ENCODE measurements around the gene CCDC73.
"Not testable (repeated sequence)": the region's sequence is repeated elsewhere in the genome, so short reads cannot be mapped to it uniquely, and the experiment has no call there.

CCDC73 gene

DNA sequence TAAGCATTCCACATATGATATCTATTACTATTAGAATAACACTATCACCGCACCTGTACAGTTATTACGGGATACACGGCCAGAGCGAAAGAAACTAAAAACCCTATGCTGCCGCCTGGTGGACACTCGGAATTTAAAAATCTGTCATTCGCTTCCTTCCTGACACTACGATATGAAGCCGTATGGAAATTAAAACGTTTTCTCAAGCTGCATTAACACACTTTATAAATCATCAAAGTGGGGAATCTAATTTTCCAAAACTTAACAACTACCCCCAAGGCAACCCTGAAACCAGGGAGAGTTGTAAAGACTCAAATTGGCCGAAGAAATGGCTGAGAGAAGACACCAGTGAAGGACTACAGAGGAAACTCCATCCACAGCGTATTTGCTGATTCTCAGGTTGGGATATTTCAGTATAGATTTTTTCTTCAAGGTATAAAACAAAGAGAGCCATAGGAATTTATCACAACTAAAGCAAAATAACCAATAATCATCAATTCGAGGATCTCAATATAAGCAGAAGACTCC, 1.4 kb downstream of the CCDC73 start:
- peak; percentile 84 for DNase-seq

DNA sequence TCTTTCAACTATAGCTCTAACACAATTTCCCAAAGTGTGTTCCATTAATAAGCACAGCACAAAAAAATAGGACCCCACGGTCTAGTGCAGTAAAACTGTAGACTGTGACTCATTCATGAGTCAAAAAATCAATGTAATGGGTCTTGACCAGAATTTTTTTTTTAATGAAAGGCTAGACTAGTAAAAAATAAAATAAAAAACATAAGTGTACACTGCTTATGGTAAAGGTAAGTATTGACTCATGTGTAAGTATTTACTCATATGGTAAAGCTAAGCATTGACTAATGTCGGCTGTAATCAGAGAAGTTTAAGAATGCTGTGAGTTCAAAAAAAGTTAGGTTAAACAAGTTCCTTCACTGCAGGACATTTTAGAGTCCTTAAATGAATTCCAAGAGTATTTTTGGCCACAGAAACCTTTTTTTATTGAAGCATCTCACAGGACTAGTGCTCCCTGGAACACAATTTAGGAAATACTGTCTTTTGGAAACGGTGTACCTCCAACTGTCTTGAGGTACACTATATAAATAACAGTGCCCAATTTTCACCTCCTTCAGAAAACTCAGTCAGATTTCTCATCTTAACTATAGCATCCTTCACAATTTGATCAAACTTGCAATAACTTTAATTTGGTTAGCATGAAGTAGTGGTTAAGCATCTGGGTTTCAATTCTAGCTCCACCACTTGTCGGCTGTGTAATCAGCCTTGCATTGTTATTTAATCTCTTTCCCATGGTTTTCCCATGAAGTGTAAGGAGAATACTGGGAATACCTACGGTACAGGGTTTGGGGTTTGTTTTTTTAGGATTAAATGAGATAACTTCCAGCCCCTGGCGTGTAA, 2.1 kb downstream of the CCDC73 start:
- DNase-seq, result no peak

DNA sequence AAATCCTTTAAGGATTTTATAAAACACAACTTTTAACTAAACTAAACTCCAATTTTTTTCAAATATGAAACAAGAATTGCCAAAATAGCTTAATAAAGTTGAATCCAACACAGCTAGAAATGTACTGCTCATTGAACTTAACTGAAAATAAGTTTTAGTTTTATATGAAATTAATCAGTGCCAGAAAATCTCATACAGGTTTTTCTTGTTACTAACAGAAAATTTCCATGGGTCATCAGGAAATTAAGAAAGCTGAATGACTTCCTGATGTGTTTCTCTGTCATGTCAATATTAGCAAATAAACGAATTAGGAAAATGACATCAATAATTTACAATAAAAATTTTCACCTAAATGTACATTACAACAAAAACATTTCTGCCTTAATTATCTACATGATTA, 3.5 kb downstream of the CCDC73 start:
- no peak for DNase-seq

DNA sequence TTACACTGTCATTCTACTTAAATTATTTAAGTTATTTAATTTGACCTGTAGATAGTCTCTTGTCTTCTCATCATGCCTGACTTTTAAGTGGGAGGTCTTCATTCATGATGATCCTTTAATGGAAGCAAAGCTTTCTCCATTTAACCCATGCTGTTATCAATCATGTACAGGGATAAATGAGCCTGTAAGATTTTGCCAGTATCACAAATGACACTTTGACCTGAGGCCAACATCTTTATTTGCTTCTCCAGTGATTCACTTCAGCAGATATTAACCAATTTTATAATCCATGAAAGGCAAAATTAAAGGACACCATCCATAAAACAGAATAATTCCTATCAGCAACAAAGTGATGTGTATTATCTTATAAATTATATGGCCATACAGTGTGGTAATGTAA, 7.7 kb downstream of the CCDC73 start:
- no peak for DNase-seq

DNA sequence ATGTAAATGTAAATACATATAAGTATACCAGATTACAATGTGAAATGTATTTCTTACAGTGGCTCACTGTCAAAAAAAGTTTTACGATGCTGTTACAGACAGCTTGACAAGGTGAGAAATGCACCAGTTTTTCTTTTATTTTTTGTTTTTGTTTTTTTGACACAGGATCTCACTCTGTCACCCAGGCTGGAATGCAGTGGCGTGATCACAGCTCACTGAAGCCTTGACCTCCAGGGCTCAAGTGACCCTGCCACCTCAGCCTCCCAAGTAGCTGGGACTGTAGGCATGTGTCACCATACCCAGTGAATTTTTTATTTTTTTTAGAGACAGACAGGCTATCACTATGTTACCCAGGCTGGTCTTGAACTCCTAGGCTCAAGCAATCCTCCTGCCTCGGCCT, 9.2 kb downstream of the CCDC73 start:
- DNase-seq, result no peak

DNA sequence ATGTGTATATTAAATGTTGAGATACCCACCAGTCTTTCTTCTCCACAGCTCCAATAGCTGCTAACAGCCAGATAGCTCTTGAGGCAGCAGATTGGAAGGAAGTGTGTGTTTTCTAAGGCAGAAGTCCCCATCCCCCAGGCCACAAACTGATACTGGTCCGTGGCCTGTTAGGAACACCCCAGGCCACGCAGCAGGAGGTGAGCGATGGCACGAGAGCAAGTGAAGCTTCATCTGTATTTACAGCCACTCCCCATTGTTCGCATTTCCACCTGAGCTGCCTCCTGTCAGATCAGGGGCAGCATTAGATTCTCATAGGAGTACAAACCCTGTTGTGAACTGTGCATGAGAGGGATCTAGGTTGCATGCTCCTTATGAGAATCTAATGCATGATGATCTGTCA, 12.7 kb downstream of the CCDC73 start:
- DNase-seq, result no peak

DNA sequence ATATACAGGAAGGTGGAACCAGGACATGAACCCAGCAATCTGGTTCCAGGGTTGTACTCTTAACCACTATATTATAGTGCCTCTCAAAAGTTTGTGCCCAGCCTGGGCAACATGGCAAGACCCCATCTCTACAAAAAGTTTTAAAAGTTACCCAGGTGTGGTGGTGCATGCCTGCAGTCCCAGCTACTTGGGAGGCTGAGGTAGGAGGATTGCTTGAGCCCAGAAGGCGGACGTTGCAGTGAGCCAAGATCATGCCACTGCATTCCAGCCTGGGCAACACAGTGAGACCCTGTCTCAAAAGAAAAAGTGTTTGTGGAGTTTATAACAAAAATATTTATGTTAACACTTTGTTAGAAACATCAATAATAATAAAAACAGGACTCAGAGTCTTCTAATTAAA, 13.6 kb downstream of the CCDC73 start:
- not testable (repeated sequence) for DNase-seq

DNA sequence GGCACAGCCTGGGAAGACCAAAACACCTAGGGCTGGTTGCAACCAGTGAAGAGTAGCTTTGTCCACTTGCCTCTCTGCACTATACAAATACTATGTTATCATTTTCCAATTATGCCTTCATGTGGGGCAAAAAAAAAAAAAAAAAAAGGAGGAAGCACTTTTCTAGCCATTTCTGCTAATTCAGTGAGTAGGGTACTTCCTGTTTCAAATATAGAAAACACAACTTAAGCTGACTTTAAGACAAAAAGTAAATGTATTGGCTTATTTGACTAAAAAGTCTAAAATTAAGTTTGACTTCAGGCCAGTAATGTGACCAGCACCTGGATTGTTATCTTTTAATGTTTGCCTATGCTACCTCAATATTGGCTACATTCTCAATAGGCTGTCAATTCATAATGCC, 15.3 kb downstream of the CCDC73 start:
- DNase-seq, result no peak

DNA sequence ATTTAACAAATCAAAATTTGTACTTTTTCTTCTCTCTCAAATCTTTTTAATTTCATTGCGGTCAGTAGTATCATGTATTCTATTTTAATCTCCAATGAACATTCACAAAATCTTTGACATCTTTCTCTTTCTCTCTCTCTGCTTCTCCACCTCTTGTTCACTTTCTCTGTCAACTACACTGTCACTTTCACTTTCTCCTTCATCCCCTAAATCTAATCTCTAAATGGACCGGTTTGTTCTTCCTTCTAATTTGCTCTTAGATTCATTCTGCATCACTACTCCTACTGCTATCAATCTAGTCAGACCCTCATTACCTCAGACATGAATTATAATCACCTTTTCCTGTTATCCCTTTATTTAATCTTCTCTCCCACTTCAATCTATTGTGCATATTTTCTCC, 18.6 kb downstream of the CCDC73 start:
- no peak for DNase-seq

DNA sequence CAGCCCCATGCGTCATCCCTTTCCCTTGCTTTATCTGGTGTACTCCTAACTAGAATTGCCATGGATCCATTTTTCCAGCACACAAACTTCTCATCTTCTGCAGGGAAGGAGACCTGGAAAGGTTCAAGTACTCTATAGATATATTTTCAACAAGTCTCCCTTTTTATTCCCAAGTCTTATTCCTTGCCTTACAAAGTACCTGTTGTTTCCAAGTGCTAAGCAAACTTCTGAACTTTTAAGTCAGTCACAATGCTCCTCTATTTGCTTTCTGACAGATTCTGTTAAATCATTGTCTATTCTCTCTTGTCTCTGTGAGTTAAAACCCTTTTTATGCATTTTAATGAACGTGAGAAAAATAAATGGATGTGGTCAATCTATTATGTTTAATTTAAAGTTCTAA, 20.4 kb downstream of the CCDC73 start:
- no peak for DNase-seq

DNA sequence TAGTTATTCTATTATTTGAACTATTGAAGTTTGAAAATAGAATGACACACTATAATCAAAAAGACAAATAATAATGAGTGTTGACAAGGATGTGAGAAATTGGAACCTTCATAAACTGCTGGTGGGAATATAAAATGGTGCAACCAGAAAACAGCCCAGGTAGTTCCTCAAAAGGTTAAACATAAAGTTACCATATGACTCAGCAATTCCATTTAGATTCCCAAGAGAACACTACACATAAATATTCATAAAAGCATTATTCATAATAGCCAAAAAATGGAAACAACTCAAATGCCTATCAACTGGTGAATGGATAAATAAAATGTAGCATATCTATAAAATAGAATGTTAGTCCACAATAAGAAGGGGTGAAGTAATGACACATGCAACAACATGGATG, 21.7 kb downstream of the CCDC73 start:
- DNase-seq, result no peak

DNA sequence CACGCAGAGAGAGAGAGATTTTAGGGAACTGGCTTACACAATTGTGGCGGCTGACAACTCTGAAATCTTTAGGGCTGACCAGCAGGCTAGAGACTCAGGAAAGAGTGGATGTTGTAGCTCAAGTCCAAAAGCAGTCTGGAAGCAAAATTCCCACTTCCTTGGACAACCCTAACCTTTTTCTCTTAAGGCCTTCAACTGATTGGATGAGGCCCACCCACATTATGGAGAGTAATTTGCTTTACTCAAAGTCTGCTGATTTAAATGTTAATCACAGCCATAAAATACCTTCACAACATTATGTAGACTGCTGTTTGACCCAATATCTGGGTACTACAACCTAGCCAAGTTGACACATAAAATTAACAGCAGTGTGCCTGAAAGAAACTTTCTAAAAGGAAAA, 32.7 kb downstream of the CCDC73 start:
- not testable (repeated sequence) for DNase-seq

DNA sequence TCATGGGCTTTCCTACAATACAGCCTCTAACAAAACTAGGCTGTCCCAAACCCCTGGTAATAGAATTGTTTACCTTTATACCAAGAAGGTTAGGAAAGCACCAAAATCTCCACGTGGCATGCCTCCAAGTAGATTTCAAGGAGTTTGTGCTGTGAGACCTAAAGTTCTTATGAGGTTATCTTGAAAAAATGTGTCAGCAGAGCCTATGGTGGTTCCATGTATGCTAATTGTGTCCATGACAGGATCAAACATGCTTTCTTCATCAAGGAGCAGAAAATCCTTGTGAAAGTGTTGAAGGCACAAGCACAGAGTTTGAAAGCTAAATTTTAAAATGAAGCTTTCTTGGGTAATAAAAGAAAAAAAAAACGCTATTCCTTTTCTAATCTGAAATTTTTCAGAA, 36.2 kb downstream of the CCDC73 start:
- no peak for DNase-seq

DNA sequence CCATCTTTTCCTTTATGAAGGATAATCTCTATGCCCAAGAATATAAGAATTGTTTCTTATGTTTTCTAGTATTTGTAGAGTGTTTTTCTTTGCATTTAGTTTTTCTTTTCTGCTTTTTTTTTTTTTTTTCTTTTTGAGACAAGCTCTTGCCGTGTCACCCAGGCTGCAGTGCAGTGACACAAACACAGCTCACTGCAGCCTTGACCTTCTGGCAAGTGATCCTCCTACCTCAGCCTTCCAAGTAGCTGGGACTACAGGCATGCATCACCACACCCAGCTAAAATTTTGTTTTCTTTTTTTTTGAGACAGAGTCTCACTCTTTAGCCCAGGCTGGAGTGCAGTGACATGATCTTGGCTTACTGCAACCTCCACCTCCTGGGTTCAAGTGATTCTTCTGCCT, 41.3 kb downstream of the CCDC73 start:
- DNase-seq, result not testable (repeated sequence)

DNA sequence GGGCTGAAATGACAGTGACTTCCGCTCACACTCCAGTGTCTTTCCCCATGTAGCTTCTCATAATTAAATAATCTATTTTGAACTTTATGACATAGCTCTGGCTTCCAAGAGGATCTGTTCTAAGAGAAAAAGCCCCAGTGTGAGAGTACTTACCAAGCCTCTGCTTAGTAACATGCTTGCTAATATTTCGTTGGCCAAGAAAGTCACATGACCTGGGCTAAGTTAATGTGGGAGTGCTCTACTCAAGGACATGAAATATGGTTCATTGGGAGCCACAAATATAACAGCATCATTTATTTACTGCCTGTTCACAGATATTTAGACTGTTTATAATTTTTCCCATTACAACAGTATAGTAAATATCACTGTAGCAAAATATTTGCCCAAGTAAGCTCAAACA, 42.5 kb downstream of the CCDC73 start:
- no peak for DNase-seq

DNA sequence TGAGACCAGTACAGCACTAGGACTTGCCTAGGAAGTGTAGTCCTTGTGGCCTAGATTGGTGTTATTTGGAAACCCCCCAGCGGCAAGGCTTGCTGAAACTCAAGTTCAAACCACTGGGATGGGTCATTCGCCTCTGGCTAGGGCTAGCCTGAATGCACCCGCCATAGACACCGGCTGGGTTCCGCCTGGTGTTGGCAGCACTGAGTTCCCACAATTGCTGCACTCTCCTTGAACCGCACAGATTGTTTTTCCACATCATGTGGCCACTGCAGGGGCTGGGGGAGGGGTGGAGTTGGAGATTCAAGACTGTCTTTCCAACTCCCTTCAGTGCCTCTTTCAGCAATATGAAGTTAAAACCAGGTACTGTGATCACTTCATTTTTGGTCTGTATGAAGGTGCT, 43.1 kb downstream of the CCDC73 start:
- DNase-seq, result no peak

DNA sequence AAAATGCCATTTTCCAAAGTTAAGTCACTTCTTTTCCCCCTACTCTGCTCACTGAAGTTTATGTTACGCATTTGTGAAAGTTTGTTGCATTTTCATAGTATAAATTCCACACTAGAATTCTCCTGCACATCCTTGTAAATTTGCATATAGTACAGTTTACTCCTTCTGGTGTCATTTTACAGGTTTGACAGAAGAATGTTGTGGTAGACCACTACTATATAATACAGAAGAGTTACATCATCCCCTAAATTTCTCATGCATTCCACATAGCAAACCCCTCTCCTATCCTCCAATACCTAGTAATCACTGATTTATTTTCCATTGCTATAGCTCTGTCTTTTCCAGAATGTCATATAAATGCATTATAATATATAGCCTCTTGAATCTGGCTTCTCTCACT, 64.5 kb downstream of the CCDC73 start:
- DNase-seq, result no peak

DNA sequence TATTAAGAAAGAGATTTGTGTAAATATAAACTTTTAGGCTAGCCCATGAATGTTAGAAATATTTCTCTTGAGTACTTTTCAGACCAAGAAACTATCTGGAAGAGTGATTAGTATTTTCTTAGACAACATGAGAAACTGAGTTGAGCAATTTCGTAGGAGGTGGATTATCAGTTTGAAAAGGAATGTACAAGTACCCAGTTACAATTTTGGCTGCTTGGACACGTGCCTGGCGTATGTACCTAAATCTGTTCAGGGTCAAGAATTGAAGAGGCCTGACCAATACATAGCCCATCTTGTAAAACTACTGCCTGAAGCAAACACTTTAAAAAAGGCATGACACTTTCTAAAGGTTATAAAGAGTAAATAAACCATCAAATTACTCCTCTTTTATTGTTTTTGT, 71.1 kb downstream of the CCDC73 start:
- no peak for DNase-seq

DNA sequence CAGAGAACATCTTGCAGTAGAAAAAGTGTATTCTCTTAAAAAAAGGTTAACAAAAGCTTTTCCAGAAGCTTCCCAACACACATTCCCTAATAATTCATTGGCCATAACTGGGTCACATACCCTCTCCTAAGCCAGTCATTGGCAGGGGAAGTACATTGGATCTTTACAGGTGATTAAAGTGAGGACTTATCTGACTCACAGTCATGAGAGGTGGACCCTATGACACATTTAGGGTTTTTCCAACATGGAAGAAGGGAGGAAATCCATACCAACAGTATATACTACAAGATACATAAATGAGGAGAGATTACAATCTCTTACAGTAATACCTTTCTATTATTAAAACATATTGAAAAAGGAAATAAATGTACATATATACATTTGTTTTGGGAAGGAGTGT, 72.2 kb downstream of the CCDC73 start:
- DNase-seq, result no peak

DNA sequence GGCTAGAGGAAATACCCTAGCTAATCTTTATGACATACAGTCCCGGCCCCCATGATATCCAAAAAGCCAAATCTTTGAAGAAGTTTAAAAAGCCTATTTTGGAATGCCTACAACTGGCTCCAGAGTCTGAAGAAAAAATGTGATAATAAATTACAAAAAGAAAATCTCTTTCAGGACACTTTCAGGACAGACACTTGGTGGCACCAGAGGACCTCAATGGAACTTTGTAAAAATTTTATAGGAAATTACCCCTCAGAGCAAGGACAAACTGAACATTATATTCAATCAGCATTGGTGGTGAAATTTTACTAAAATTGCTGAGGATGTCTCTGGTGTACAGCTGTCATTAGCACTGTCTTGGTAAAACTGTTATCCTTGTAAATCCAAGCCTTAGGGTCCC, 81.0 kb downstream of the CCDC73 start:
- no peak for DNase-seq

DNA sequence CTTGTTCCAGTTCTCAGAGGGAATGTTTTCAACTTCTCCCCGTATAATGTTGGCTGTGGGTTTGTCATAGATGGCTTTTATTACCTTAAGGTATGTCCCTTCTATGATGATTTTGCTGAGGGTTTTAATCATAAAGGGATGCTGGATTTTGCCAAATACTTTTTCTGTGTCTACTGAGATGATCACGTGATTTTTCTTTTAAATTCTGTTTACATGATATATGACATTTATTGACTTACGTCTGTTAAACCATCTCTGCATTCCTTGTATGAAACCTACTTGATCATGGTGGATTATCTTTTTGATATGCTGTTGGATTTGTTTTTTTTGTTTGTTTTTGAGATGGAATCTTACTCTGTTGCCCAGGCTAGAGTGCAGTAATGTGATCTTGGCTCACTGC, 85.5 kb downstream of the CCDC73 start:
- not testable (repeated sequence) for DNase-seq

DNA sequence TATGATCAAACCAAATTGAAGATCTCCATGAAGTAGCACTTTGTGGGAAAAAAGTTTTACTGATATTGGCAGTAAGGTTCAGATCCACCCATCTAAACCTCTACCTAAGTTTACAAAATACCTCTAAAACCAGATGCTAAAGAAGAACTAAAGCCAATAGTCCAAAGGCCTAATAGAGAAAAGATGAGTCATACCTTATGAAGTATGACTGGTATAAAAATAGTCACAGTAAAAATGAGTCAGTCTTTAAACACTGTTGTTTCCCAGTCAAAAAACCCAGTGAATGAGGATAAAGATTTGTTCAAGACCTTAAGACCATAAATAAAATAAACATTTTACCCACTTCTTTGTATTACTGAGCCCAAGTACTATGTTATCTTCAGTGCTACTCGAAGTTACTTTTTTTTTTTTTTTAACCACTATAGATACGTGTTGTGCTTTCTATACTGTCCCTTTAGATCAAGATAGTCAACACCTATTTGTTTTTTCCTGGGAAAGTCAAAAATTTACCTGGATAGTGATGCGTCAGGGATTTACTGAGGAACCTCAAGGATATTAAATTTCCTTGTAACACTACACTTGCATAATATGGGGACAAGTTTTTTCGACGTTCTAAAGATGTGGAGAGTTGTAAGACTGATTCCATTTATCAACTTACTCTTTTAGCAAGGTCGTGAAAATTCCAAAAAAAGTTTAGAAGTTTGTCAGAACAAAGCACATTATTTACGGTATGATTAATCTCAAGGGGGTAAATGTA, 87.3 kb downstream of the CCDC73 start:
- DNase-seq, result no peak

DNA sequence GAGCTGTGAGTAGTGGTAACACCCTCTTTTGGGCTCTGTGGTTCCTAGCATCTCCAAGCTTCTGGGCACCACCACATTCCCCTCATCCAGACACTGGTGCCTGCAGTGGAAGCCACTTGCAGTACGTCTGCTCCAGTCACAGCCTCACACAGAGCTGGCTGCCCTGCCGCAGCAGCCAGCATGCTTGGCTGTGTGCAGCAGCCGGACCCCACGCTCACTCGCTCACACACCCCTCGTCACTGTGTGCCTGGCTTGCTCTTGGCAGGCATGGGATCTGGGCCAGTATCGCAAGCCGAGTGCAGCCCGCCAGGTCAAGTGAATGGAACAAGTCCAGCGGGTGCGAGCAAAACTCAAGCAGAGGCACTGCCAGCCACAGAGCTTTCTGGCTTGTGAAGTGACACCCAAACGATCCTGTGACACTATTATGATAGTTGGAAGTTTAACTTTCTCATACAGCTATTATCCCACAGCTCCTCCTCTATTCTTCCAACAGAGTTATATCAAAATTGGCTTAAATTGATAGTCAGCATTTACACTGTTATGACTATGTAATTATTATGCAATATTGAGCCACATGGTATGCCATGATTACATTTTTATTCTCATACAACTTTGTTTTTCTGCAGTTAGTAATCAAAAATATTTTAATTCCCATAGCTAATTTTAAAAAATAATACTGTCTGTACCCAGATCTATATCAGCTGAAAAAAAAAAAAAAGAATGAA, 89.0 kb downstream of the CCDC73 start:
- DNase-seq, result no peak

DNA sequence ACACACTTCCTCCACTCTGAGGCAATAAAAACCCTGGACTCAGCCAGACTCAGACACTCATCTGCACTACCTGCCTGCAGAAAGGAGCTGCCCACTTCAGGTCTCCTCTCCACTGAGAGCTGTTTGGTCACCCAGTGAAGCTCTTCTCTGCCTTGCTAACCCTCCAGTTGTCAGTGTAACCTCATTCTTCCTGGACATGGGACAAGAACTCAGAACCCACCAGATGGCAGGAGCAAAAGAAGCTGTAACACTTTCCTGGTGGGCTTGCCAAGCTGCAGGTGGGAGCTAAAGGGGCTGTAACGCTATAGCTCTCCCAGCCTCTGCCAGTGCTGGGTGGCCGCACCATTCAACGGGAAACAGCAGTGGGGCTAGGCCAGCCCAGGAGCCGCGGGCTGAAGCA, 89.7 kb downstream of the CCDC73 start:
- DNase-seq, result no peak
